ENCODE data around the gene POLL.
"Not testable (repeated sequence)": the region's sequence is repeated elsewhere in the genome, so short reads cannot be mapped to it uniquely, and the experiment has no call there.

Gene POLL

GRCh38 chr10:101611096-101611905, 23.2 kb upstream of the POLL start:
- in situ Hi-C loops (cut with HindIII; ENCODE audit: low sequenced_read_pairs) = no loop called here

- in situ Hi-C loops (cut with HindIII; ENCODE audit: low sequenced_read_pairs) = no loop called here
Observed at GRCh38 chr10:101609481-101609880, 21.4 kb upstream of the POLL start.

GRCh38 chr10:101607124-101607523, 19.1 kb upstream of the POLL start:
- in situ Hi-C loops (cut with HindIII; ENCODE audit: low sequenced_read_pairs) = no loop called here

- in situ Hi-C loops (cut with HindIII; ENCODE audit: low sequenced_read_pairs) = no loop called here
Observed at GRCh38 chr10:101602761-101603398, 14.8 kb upstream of the POLL start.

GRCh38 chr10:101601541-101601940, 13.5 kb upstream of the POLL start:
- in situ Hi-C loops (cut with HindIII; ENCODE audit: low sequenced_read_pairs) = no loop called here

GRCh38 chr10:101597091-101597900, 9.2 kb upstream of the POLL start:
- in situ Hi-C loops (cut with HindIII; ENCODE audit: low sequenced_read_pairs) = no loop called here

- in situ Hi-C loops (cut with HindIII; ENCODE audit: low sequenced_read_pairs) = no loop called here
Observed at GRCh38 chr10:101595591-101596433, 7.8 kb upstream of the POLL start.

- in situ Hi-C loops (cut with HindIII; ENCODE audit: low sequenced_read_pairs) = not testable (repeated sequence)
Observed at GRCh38 chr10:101593331-101593730, 5.3 kb upstream of the POLL start.

GRCh38 chr10:101588879-101589278, 822 bp upstream of the POLL start:
- in situ Hi-C loops (cut with HindIII; ENCODE audit: low sequenced_read_pairs) = no loop called here

GRCh38 chr10:101585841-101586240, 2.2 kb downstream of the POLL start:
- in situ Hi-C loops (cut with HindIII; ENCODE audit: low sequenced_read_pairs) = no loop called here

- in situ Hi-C loops (cut with HindIII; ENCODE audit: low sequenced_read_pairs) = no loop called here
Observed at GRCh38 chr10:101580486-101581399, 7.3 kb downstream of the POLL start.

- in situ Hi-C loops (cut with HindIII; ENCODE audit: low sequenced_read_pairs) = no loop called here
Observed at GRCh38 chr10:101579516-101579870, 8.6 kb downstream of the POLL start.

- in situ Hi-C loops (cut with HindIII; ENCODE audit: low sequenced_read_pairs) = no loop called here
Observed at GRCh38 chr10:101578803-101579515, 9.1 kb downstream of the POLL start.

GRCh38 chr10:101578192-101578591, 9.9 kb downstream of the POLL start:
- in situ Hi-C loops (cut with HindIII; ENCODE audit: low sequenced_read_pairs) = no loop called here

- in situ Hi-C loops (cut with HindIII; ENCODE audit: low sequenced_read_pairs) = no loop called here
Observed at GRCh38 chr10:101577121-101577871, 10.8 kb downstream of the POLL start.

- in situ Hi-C loops (cut with HindIII; ENCODE audit: low sequenced_read_pairs) = no loop called here
Observed at GRCh38 chr10:101576211-101576863, 11.7 kb downstream of the POLL start.

- in situ Hi-C loops (cut with HindIII; ENCODE audit: low sequenced_read_pairs) = no loop called here
Observed at GRCh38 chr10:101575580-101576210, 12.4 kb downstream of the POLL start.
